Activated T-cell treated with anti-CD3 and anti-CD28 coated beads, Interleukin-2, amount 50 U/mL, for 72 hours (primary cell): ENCODE measurements around the gene FIP1L1. TPM values are rescaled to one million over a fixed set of nuclear protein-coding genes. Genes with fewer than 3 reads are reported as not detected.

Experiments
- ATAC-seq, 2 donors: fragments of 150-1000 bp; cut with Tn5 transposase; replicated peaks in 1 of 2; 2 replicates each; pipeline ENCODE4 v1.10.0; 2021; ENCODE audit warnings: moderate library complexity in 2 of 2, mild to moderate bottlenecking in 1 of 2
- DNase-seq, 2 donors: peaks; one replicate each; pipeline ENCODE4 v3.0.0; 2021 to 2022; ENCODE audit warnings: mixed read lengths in 1 of 2
- H3K27ac Mint-ChIP-seq: one replicate; pipeline ENCODE4 v1.8.0; 2022; ENCODE audit warnings: mild to moderate bottlenecking, moderate library complexity, mixed read lengths
- H3K27me3 Mint-ChIP-seq: one replicate; pipeline ENCODE4 v1.8.0; 2022; ENCODE audit warnings: low read depth, mixed read lengths
- H3K36me3 Mint-ChIP-seq, 2 donors: one replicate each; pipeline ENCODE4 v1.8.0; 2022; ENCODE audit warnings: mixed read lengths in 2 of 2, mild to moderate bottlenecking in 1 of 2; ENCODE audit not compliant: insufficient read depth in 2 of 2
- H3K4me1 Mint-ChIP-seq: one replicate; pipeline ENCODE4 v1.8.0; 2022; ENCODE audit warnings: low read depth, mixed read lengths
- H3K4me3 Mint-ChIP-seq, 2 donors: one replicate each; pipeline ENCODE4 v1.8.0; 2022; ENCODE audit warnings: mild to moderate bottlenecking in 2 of 2, mixed read lengths in 2 of 2, moderate library complexity in 2 of 2
- H3K9me3 Mint-ChIP-seq, 2 donors: one replicate each; pipeline ENCODE4 v1.8.0; 2022; ENCODE audit warnings: mixed read lengths in 2 of 2
- total RNA-seq, 2 donors: library from RNA; stranded (reverse); gene quantifications; one replicate each; pipeline ENCODE4 v1.2.3, GENCODE V29; 2022

Gene FIP1L1
- total RNA-seq, 2 donors from 2014 or later, result 116 to 139 TPM

- DNase-seq (no peak), ATAC-seq (no peak)
- H3K27ac Mint-ChIP-seq, result no peak overlapping the region
- no peaks in the 10 kb centered on the region for H3K36me3 Mint-ChIP-seq
- no peak overlapping the region for H3K4me3 Mint-ChIP-seq
- H3K27me3 Mint-ChIP-seq, result no peaks in the 10 kb centered on the region
- H3K4me1 Mint-ChIP-seq, result no peaks in the 10 kb centered on the region
- no peaks in the 10 kb centered on the region for H3K9me3 Mint-ChIP-seq
Observed at GRCh38 chr4:53502094-53502493, 124.7 kb downstream of the FIP1L1 start.

- Mint-ChIP-seq H3K4me3 (no peak overlapping the region), H3K9me3 (no peaks in the 10 kb centered on the region), H3K27ac (no peak overlapping the region), H3K27me3 (peaks cover 2% of the 10 kb centered on the region), H3K36me3 (no peaks in the 10 kb centered on the region), H3K4me1 (no peaks in the 10 kb centered on the region)
- no peak for DNase-seq
- ATAC-seq, result no peak
Observed at GRCh38 chr4:53505947-53506346, 128.5 kb downstream of the FIP1L1 start.

DNA sequence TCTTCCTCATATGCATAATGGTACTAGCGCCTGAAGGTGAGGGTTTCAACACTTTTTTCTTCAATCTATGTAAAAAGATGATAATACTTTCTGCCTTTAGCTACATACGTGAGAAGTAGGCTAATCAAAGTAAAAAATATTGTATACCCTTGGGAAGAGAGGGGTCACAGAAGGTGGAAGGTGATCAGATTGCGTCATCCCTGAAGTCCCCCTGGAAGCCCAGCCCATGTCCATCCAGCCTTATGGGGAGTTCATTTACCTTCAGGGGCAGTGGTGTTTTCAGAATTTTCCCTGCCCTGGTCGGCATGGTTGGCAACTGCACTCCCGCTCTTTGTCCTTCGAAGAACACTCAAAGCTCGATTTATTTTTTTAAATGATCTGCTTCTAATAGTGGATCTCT, 129.6 kb downstream of the FIP1L1 start:
- Mint-ChIP-seq H3K27ac (no peak overlapping the region), H3K4me3 (no peak overlapping the region), H3K9me3 (no peaks in the 10 kb centered on the region), H3K27me3 (peaks cover 5% of the 10 kb centered on the region), H3K4me1 (no peaks in the 10 kb centered on the region), H3K36me3 (no peaks in the 10 kb centered on the region)
- no peak for ATAC-seq
- no peak for DNase-seq

- DNase-seq, result no peak
- ATAC-seq, result no peak
- H3K9me3 Mint-ChIP-seq, result no peaks in the 10 kb centered on the region
- no peak overlapping the region for H3K4me3 Mint-ChIP-seq
- no peaks in the 10 kb centered on the region for H3K4me1 Mint-ChIP-seq
- no peaks in the 10 kb centered on the region for H3K36me3 Mint-ChIP-seq
- H3K27ac Mint-ChIP-seq, result no peak overlapping the region
- H3K27me3 Mint-ChIP-seq, result peaks cover 5% of the 10 kb centered on the region
Observed at GRCh38 chr4:53507671-53508286, 130.3 kb downstream of the FIP1L1 start.

DNA sequence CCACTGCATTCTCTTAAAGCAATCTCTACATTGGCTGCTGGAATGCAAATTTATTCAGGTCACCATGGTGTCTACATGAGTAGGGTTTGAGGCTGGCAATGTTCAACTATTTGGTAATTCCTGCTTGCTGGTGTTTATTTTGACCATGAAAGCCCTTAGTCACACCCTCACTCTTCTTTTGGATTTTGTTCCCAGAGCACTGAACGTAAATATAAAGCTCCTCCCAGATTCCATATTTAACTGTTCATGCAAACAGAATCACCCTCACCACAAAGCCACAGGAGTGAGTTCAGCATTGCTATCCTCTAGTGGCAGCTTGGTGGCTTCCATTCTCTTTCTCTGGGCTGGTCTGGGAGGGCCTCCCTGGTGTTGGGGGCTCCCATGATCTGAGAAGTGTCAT, 131.0 kb downstream of the FIP1L1 start:
- no peaks in the 10 kb centered on the region for H3K4me1 Mint-ChIP-seq
- no peak overlapping the region for H3K4me3 Mint-ChIP-seq
- no peak for ATAC-seq
- H3K9me3 Mint-ChIP-seq, result no peaks in the 10 kb centered on the region
- H3K27ac Mint-ChIP-seq, result no peak overlapping the region
- H3K27me3 Mint-ChIP-seq, result peaks cover 5% of the 10 kb centered on the region
- no peaks in the 10 kb centered on the region for H3K36me3 Mint-ChIP-seq
- no peak for DNase-seq

GRCh38 chr4:53510321-53510720, 132.9 kb downstream of the FIP1L1 start:
- no peaks in the 10 kb centered on the region for H3K36me3 Mint-ChIP-seq
- no peak overlapping the region for H3K4me3 Mint-ChIP-seq
- H3K27ac Mint-ChIP-seq, result no peak overlapping the region
- H3K9me3 Mint-ChIP-seq, result no peaks in the 10 kb centered on the region
- DNase-seq (no peak), ATAC-seq (no peak)
- H3K27me3 Mint-ChIP-seq, result peaks cover 5% of the 10 kb centered on the region
- no peaks in the 10 kb centered on the region for H3K4me1 Mint-ChIP-seq

Other genes with a start within 250 kb of the FIP1L1 start
- gene SCFD2, start 11.6 kb upstream of the FIP1L1 start, total RNA-seq, result 10 to 100 TPM; 15.5 to 17.6 TPM
- under 1 TPM in 1 of 2 donors, not detected in 1; 0.46 TPM for gene LNX1, start 213.8 kb downstream of the FIP1L1 start, total RNA-seq